Coronary artery (tissue), 2 donors: Measurements from ENCODE around the gene OLFML2A.

Experiments
- DNase-seq: peaks from one replicate; pipeline ENCODE4 v3.0.0-alpha.2; 2017; ENCODE audit warnings: low spot score
- H3K27ac ChIP-seq, 2 donors: fragments of 200-600 bp; sonication (generic); one replicate each; pipeline ENCODE4 v1.5.1; 2016 to 2019
- H3K4me3 ChIP-seq: fragments of 200-600 bp; sonication (generic); 2 replicates; pipeline ENCODE4 v1.5.1; 2016; ENCODE audit warnings: mild to moderate bottlenecking, moderate library complexity
- TF ChIP-seq, protein P1 (sequence below): fragments of 200-600 bp; sonication (generic); IDR thresholded peaks from one replicate; pipeline ENCODE4 v1.5.1; 2019; ENCODE audit warnings: antibody characterized with exemption

Gene OLFML2A

DNA sequence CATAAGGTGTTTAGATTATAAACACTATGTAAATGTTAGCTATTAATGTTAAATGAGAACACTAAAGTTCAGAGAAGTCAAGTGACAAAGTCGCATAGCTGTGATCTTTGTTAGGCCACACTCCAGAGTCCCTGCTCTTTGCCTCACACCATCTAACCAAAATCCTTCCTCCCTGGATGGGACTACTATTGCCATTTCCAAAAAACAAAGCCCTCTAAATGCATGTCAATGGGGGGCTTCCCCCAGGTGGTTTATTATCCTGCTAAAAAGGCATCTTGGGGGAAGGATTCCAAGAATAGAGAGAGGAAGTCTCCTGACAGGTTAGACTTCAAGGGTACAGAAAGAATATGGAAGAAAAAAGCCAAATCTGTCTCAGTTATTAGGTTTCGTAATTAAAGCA is 16.2 kb upstream of the OLFML2A start:
- TF ChIP-seq, protein P1, sequence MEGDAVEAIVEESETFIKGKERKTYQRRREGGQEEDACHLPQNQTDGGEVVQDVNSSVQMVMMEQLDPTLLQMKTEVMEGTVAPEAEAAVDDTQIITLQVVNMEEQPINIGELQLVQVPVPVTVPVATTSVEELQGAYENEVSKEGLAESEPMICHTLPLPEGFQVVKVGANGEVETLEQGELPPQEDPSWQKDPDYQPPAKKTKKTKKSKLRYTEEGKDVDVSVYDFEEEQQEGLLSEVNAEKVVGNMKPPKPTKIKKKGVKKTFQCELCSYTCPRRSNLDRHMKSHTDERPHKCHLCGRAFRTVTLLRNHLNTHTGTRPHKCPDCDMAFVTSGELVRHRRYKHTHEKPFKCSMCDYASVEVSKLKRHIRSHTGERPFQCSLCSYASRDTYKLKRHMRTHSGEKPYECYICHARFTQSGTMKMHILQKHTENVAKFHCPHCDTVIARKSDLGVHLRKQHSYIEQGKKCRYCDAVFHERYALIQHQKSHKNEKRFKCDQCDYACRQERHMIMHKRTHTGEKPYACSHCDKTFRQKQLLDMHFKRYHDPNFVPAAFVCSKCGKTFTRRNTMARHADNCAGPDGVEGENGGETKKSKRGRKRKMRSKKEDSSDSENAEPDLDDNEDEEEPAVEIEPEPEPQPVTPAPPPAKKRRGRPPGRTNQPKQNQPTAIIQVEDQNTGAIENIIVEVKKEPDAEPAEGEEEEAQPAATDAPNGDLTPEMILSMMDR, result no peak
- Histone ChIP-seq H3K27ac (no peak overlapping the region), H3K4me3 (no peak overlapping the region)
- no peak for DNase-seq

DNA sequence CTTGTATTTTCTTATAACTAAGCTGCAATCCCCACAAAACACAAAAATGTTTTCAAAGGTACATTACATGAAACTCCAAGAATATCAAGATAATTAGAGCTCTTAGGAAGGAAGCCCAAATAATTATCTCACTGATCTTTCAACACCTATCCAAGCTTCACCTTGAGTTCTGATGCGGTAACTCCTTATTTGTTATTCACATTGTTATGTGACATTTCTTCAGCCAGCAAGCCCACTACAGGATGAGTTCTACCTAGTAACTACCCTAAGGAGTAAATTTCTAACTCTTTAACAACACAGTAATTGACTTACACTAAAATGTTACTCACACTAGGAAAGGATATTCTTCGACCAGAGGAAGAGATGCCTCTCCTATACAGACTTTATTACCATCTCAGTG is 15.7 kb upstream of the OLFML2A start:
- TF ChIP-seq, protein P1, result no peak
- Histone ChIP-seq H3K27ac (no peak overlapping the region), H3K4me3 (no peak overlapping the region)
- no peak for DNase-seq

GRCh38 chr9:124761710-124762109 is 15.2 kb upstream of the OLFML2A start:
- no peak for DNase-seq
- TF ChIP-seq, protein P1, result no peak
- Histone ChIP-seq H3K4me3 (no peak overlapping the region), H3K27ac (no peak overlapping the region)

DNA sequence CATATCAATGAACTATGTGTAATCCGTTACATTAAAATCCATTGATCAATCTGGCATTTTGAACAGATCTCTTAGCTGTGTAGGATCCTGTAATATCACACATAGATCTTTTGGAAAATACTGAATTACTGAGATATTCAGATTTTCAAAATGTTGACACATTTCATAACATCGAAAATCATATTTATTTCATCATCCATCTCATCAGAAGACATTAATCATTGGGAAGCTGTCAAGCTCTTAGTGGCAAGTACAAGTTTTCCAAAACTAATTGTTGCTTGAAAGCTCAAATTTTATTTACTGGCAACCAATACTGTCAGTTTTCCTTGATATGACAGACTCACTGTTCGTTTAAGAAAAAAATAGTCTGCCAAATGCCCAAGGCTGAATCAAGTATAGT is 14.3 kb upstream of the OLFML2A start:
- H3K4me3 ChIP-seq, result no peak overlapping the region
- TF ChIP-seq, protein P1, result no peak
- H3K27ac ChIP-seq, result no peak overlapping the region
- no peak for DNase-seq

- DNase-seq, result no peak
- H3K27ac ChIP-seq, result no peak overlapping the region
- H3K4me3 ChIP-seq, result no peak overlapping the region
- TF ChIP-seq, protein P1, result no peak
Measured at GRCh38 chr9:124764774-124765438, 12.0 kb upstream of the OLFML2A start.

DNA sequence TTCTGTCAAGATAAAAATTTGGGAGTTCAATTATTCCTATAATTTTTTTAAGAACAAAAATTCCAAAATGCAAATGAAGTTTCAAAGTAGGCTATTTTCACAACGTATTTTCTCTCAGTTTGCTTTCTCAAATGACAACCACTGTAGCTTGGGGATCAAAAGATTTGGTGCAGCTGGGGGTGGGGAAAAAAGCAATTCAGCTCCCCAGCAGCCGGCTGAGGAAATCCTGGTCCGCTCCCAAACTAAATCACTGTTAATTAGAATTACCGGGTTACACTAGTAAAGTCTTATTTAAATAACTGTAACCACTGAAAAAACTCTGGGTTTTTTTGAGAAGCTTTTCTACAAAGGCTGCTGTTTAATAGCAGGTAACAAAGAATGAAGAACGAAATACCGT is 11.5 kb upstream of the OLFML2A start:
- TF ChIP-seq, protein P1, result no peak
- no peak for DNase-seq
- no peak overlapping the region for H3K4me3 ChIP-seq
- no peak overlapping the region for H3K27ac ChIP-seq

DNA sequence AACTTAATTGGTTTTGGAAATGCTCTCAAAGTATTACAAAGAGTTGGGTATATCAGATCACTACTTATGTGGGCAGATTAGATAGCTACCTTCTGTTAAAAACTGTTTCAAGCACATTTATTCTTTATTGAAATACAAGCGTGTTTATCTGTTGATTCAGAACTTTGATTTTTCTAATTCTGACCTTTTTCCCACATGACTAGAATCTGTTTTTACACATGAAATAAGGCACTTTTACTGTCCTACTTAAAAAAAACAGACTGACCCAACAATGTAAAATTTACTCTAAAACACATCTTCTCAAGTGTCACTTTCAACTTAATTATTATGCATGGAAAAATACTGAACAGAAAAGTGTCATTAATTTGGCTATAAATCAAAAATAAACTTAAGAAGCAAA is 10.6 kb upstream of the OLFML2A start:
- no peak overlapping the region for H3K27ac ChIP-seq
- TF ChIP-seq, protein P1, result no peak
- DNase-seq, result no peak

More for the DNA sequence above, 10.6 kb upstream of the OLFML2A start:
- H3K4me3 ChIP-seq, result no peak overlapping the region
